HG02884 (cell line): ENCODE results near the gene CKAP2L.

Source experiments
- ATAC-seq: cut with Tn5 transposase; IDR thresholded peaks from one replicate; pipeline ENCODE4 v1.9.1; 2021; ENCODE audit warnings: mild to moderate bottlenecking, moderate library complexity; ENCODE audit not compliant: unreplicated experiment

CKAP2L gene, protein sequence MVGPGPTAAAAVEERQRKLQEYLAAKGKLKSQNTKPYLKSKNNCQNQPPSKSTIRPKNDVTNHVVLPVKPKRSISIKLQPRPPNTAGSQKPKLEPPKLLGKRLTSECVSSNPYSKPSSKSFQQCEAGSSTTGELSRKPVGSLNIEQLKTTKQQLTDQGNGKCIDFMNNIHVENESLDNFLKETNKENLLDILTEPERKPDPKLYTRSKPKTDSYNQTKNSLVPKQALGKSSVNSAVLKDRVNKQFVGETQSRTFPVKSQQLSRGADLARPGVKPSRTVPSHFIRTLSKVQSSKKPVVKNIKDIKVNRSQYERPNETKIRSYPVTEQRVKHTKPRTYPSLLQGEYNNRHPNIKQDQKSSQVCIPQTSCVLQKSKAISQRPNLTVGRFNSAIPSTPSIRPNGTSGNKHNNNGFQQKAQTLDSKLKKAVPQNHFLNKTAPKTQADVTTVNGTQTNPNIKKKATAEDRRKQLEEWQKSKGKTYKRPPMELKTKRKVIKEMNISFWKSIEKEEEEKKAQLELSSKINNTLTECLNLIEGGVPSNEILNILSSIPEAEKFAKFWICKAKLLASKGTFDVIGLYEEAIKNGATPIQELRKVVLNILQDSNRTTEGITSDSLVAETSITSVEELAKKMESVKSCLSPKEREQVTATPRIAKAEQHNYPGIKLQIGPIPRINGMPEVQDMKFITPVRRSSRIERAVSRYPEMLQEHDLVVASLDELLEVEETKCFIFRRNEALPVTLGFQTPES

DNA sequence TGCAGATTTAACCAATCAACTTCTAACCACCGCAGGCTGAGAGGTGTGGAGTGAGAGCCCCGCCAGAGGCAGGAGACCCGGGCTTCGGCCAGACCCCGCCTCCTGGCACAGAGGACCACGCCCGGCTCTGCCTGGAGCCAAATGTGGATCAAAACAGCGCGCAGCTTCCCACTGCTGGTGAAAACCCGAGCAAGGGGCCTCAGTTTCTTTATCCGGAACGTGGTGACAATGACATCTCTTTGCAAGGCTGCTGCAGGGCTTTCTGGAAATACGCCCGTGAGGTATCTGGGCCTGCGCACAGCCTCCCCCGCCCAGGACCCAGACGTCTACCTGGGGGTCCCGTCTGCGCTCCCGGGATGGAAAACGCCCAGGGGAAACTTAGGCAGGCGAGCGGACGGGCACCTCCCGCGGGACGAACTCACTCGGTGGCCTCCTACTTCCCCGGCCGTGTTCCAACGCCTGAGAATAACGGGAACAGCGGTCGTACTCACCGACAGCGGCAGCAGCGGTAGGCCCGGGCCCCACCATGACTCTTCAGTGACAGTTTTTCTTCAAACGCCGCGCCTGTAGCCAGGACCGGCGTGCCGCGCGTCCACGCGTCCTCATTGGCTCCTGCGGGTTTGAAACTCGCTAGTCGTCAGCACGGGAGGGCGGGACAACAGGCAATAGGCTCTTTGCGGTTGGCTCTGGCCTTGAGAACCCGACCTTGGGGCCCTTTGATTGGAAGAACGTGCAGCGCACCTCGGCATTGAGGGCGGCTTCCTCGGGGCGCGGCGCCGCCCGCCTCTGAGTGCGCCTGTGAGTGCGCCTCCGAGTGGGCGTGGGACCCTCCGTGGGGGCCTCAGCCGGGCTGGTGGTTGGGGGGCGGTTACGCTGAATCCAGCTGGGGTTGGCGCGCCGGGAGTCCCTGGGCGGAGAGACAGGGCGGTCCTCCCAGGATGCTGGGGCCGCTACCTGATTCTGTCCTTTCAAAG, at the start of gene CKAP2L:
Gene CKAP2L, minus strand, starts transcription at position 539 of the 974 bp plus-strand sequence. Its CDS starts 11 bp downstream, at position 528.
- ATAC-seq: peak; percentile 97

GRCh38 chr2:112813280-112813966, 49.0 kb upstream of the CKAP2L start:
- no peak for ATAC-seq

- ATAC-seq: no peak
These were observed 48.2 kb upstream of the CKAP2L start for GRCh38 chr2:112812318-112813267.

- ATAC-seq: no peak
These were observed 47.5 kb upstream of the CKAP2L start for GRCh38 chr2:112811841-112812306.

DNA sequence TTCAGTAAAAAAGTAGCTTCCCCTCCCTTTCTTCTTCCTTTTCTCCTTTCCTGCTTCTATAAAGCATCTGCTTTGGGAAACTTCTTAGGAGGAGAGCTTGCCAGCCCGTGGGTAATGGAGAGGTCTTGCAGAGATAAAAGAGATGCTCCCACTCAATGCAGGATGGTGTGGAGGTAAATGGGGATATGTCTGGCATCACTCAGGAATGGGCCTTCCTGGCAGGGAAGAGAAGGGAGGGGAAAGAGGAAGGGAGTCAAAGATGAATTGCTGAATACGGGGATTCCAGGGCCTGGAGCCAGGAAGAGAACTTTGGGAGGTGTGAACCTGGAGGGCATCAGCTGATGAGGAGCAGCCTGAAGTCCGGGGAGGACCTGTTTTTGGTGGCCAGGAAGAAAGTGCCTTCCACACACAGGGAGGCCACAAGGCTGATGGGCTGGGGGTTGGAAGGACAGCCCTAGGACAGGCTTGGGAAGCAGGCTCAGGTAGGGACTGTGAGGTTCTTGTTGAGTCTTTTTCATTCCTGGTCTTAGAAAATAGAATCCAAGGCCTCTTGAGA, 46.9 kb upstream of the CKAP2L start:
- no peak for ATAC-seq

GRCh38 chr2:112809112-112809511, 44.7 kb upstream of the CKAP2L start:
- ATAC-seq: no peak

DNA sequence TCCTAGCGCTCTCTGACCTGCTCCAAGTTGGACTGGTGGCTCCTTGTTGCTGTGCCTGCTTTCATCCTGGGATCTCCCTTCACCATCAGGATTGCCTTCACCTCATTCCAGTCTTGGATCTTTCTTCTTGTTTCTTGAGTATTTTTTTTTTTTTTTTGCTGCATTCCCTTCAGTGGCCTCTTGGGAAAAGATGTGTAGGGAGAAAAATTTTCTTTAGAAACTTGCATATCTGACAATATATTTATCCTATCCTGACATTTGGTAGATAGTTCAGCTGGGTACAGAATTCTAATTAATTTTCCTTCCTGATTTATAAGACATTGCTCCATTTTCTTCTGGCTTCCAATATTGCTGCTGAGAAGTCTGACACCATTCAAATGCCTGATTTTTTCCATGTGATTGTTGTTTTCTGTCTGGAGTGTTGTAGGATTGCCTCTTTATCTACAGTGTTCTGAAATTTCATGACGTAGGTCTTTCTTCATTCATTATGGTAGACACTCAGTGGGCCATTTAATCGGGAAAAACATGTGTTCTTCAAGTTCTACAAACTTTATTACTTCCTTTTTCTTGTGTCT, 42.9 kb upstream of the CKAP2L start:
- no peak for ATAC-seq

- no peak for ATAC-seq
These were observed 41.1 kb upstream of the CKAP2L start for GRCh38 chr2:112805542-112805941.

- peak; percentile 50 for ATAC-seq
These were observed 39.5 kb upstream of the CKAP2L start for GRCh38 chr2:112803691-112804521.

- ATAC-seq: no peak
These were observed 36.6 kb upstream of the CKAP2L start for GRCh38 chr2:112800881-112801583.

DNA sequence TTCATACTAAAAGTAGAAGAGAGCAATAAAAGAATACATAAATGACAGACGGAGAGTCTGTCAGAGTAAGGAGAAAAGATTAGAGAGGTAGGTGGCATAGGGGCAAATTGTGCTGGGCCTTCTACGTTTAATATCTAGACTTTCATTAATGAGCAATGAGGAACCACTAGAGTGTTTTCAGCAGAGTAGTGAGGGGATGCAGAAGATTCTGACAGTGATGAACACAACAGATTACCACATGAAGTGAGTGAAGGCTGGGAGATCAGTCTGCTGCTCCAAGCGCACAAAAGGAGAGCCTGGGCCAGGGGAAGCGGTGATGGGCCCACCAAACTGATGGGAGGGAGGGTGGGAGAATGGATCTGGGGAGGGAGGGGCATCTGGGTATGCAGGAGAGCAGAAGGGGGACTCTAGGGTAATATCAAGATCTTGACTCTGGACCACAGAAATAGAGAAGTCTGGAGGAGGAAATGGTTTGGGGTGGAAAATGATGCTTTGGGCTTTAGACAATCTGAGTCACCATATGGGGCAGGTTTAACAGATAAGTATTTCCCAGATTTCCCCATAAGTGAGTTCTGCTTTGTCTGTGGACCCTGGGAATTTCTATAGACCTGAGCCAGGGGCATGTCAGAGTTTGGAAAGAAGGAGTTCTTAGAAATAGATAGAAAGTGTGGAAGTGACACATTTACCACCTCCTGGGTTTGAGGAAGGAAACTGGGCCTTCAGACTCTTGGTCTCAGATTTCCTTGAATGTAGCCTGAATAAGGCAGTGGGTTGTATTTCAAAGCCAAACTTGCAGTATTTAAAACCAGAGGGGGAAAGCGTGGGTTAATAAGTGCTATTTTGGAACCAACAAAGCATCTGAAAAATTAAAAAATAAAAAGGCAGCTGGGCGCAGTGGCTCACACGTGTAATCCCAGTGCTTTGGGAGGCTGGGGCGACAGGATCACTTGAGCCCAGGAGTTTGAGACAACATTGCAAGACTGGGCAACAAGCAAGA, 34.9 kb upstream of the CKAP2L start:
- ATAC-seq: no peak

DNA sequence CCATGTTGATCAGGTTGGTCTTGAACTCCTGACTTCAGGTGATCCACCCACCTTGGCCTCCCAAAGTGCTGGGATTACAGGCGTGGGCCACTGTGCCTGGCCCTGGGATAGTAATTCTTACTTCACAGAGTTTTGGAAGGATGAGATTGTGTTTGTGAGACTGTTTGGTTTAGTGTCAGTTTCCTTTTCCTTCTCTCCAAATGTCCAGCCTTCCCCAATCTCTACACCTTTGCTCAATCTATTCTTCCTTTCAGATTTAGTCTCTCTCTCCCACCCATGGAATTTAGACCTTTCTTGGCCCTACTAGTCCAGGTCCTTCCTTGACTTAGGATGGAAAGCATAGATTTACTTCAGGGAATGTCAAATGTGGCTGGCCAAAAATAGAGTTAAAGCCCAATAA, 32.1 kb upstream of the CKAP2L start:
- ATAC-seq: no peak

DNA sequence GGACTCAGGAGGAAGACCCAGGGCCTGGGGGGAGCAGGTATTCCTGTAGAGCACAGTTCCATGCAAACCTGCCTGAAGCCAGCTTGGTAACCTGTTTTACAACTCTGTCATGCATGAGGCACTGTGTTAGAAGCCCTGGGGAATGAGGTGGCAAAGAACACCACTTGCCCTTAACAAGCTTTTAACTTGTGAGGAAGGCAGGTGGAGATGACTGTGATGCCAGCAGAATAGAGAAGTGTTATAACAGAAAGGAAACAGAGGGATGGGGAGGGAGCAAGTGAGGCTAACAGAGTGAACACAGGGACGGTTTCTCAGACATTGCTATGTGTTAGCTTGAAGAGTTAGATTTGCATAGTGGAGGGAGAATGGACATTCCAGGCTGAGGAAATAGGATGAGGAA, 31.4 kb upstream of the CKAP2L start:
- ATAC-seq: no peak

DNA sequence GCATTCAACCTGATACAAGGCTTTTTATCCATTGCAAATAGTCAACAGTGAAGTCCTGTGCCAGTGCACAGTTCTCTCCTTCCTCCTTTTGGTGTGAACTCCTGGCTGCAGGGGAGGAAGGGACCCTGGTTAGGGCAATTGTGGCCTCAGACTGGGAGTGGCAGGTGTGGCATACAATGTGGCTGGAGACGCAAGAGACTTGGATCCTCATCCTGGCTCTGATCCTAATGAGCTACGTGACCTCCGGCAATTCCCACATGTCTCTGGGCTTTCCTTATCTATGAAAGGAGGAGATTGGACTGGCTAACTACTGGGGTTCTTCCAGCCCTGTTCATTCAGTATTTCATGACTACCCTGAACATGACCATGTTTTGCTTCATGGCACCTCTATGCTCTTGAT, 30.4 kb upstream of the CKAP2L start:
- no peak for ATAC-seq

- ATAC-seq: no peak
These were observed 29.8 kb upstream of the CKAP2L start for GRCh38 chr2:112794131-112794733.
